SKM-1 treated with dmso at 0.1 percent for 144 hours (cell line): ENCODE results near the gene ENTPD5.
"Not testable (repeated sequence)": the region's sequence is repeated elsewhere in the genome, so short reads cannot be mapped to it uniquely, and the experiment has no call there.

Source experiments
- DNase-seq: peaks from one replicate; lab custom pipeline; 2025; ENCODE audit not compliant: unreplicated experiment; lab: John Stamatoyannopoulos, UW

ENTPD5 gene

GRCh38 chr14:73945159-73945670 is 73.9 kb downstream of the ENTPD5 start:
- DNase-seq, result no peak

- no peak for DNase-seq
Observed at GRCh38 chr14:73944432-73945158, 74.5 kb downstream of the ENTPD5 start.

GRCh38 chr14:73943083-73943482 is 76.0 kb downstream of the ENTPD5 start:
- peak; percentile 84 for DNase-seq

- no peak for DNase-seq
Observed at GRCh38 chr14:73942180-73942579, 76.9 kb downstream of the ENTPD5 start.

GRCh38 chr14:73937012-73937411 is 82.1 kb downstream of the ENTPD5 start:
- no peak for DNase-seq

GRCh38 chr14:73936548-73936947 is 82.5 kb downstream of the ENTPD5 start:
- no peak for DNase-seq

GRCh38 chr14:73935666-73936065 is 83.4 kb downstream of the ENTPD5 start:
- no peak for DNase-seq

- DNase-seq, result no peak
Observed at GRCh38 chr14:73924337-73924736, 94.8 kb downstream of the ENTPD5 start.

- not testable (repeated sequence) for DNase-seq
Observed at GRCh38 chr14:73919457-73919856, 99.6 kb downstream of the ENTPD5 start.

- DNase-seq, result no peak
Observed at GRCh38 chr14:73916324-73916723, 102.8 kb downstream of the ENTPD5 start.

GRCh38 chr14:73913256-73913655 is 105.8 kb downstream of the ENTPD5 start:
- no peak for DNase-seq

GRCh38 chr14:73909681-73910080 is 109.4 kb downstream of the ENTPD5 start:
- DNase-seq, result no peak
